Fibroblast of gingiva (primary cell): ENCODE results near the gene NDUFA1.
"Not testable (repeated sequence)": the region's sequence is repeated elsewhere in the genome, so short reads cannot be mapped to it uniquely, and the experiment has no call there.

Experiments used
- DNase-seq: peaks from one replicate; pipeline ENCODE4 v3.0.0-alpha.2; 2011; ENCODE audit warnings: low read depth

Gene NDUFA1

DNA sequence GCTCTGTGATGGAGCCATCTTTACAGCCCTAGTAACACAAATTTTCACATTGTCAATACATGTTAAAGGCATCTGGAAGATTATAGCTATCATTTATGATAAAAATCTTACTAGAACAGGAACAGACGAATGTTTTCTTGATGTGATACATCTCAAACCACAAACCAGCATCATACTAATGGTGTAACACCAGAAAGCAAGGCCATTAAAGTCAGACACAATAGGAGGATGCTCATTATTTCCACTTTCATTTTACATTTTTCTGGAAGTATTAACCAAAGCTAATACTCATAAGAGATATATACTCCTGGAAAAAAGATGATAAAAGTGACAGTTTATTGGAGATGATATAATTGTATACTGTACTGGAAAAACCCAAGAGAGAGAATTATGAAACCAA, 29.3 kb downstream of the NDUFA1 start:
- no peak for DNase-seq

DNA sequence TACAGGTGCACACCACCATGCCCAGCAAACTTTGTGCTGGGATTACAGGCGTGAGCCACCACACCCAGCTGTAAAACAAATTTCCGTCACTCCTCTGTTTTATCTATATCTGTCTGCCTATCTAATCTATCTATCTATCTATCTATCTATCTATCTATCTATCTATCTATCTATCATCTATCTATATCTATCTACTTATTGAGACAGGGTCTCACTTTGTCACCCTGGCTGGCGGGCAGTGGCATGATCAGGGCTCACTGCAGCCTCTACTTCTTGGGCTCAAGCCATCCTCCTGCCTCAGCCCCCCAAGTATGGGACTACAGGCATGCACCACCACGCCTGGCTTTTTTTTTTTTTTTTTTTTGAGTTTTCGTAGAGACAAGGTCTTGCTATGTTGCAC, 44.7 kb downstream of the NDUFA1 start:
- DNase-seq: no peak

DNA sequence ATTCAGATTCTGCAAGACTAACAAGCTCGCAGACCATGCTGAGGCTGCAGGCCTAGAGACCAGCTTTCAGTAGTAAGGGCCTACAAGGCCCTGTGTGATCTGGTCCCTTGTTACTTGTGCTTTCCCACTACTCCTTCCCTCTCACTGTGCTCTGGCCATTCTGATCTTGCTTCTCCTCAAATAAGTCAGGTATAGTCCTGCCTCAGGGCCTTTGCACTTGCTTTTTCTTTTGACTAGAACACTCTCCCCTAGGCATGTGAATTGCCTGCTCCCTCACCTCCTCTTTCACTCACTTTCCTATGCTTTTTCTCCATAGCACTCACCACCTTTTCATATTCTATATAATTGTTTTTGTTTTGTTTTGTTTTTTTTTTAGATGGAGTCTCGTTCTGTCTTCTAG, 46.2 kb downstream of the NDUFA1 start:
- no peak for DNase-seq

DNA sequence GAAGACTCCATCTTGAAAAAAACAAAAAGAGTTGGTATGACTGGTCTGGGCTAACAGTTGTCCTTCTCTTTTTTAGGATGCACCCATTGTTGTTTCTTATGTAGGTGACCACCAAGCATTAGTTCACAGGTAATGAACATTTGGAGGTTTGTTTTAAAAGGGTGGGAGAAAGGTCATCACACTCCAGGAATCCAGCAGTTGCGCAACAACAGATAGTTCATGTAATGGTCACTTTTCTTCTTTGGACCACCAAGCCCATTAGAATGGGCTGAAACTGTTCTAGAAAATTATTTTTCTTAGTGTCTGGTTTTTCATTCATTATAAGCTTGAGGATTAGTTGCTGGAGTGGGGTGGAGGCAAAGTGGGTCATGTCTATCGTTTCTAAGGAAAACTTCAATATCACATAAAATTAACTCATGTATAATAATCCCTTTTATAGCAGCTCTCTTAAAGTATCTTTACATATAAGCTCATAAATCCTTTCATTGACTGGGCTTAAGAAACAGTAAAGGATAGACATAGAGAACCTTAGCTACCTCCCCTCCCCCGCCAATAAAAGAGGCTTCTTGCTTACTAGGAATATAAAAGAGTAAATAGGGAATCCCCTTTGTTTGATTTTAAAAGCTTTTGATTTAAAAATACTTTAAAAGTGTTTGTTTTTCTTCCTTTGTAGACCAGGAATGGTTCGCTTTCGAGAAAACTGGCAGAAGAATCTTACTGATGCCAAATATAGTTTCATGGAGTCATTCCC, 48.4 kb downstream of the NDUFA1 start:
- DNase-seq: no peak

DNA sequence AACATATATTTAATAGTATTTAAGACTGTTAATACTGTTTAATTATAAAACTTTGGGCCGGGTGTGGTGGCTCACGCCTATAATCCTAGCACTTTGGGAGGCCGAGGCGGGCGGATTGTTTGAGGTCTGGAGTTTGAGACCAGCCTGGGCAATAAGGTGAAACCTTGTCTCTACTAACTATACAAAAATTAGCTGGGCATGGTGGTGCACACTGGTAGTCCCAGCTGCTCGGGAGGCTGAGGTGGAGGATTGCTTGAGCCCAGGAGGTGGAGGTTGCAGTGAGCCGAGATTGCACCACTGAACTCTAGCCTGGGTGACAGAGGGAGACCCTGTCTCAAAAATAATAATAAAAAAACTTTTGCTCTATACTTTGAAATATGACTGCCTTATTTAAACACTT, 50.8 kb downstream of the NDUFA1 start:
- DNase-seq: not testable (repeated sequence)
